ENCODE results near the gene RNF125. TPM values are rescaled to one million over a fixed set of nuclear protein-coding genes. Genes with fewer than 3 reads are reported as not detected.
A peak's percentile ranks its signal among the peaks of the same experiment; 100 is the strongest.

The RNF125 gene
- total and polyA plus RNA-seq, 9 of the 15 experiments (the other 6 are each of a cell fraction or from before 2014, with no cell fraction given) = 0.01 to 0.29 (median 0.07) TPM; not detected in 1

DNA sequence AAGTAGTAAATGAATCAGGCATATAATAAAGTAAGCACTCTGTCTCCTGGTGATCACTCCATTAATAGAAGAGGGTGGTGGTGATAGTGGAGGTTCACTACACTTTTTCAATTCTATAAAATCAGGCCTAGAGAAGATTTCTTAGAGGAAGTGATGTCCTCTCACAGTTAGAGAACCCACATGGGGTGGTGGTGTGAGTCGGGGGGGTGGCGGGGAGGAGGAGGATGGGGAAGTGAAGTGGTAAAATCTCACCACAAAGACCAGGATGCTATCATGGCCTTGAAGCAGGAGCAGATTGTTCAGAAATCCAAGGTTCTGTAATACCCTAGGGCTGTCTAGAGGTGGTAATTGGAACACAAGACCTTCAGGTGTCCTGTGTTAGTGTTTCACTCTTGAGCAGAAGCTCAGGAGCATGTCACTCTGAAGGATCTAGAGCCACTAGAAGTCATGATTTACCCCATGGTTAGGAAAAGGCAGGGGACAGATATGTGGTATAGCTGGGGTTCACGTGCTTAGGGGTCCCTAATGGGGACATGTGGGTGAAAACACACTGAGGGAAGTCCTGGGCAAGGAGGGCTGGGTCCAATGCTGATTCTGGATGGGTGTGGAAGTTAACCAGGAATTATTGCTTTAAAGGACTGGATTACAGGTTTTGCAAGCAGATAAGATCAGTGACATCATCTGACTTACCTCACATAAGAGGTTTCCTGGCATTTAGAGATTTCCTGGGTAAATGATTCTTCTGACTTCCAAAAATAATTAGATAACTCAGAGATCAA, 31.0 kb downstream of the RNF125 start (continued):
- TF ChIP-seq NEUROD1 (IDR thresholded peaks at IDR 0.05; ENCODE audit: borderline replicate concordance, low read depth, low read length, partially characterized antibody) (no peak), NCOA1 (IDR thresholded peaks at IDR 0.05; ENCODE audit: low read depth) (no peak), GATA2 (CRISPR knock-in tag; IDR thresholded peaks at IDR 0.05) (no peak)

DNA sequence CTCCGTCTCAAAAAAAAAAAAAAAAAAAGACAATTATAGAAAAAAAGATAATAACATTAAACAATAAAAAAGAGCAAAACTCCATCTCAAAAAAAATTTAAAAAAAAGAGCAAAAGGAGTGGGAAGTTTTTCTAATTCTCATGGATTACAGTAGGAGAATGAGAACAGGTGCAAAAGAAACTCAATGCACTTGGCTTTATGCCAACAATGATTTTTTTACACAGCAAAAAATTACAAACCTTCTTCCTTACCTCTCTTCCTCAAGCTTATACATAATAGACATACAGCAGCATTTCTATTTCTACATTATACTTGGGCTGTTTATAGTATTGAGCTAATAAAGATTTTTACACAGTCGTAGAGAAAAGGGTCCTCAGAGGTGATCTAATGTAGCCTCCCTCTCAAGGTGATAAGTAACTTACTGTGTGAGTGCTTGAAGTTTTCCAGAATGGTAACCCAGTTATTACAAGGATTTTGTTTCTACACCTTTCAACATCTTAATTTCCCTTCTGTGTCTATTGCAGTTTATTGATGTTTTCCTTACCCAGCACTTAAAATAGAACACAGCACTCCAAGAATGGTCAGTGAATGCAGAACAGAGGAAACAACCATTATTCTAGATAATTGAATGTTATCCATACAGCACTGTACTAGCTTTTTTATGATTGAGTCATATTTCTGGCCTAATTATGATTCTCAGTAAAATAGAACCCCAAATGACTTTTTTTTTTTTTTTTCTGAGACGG, 38.2 kb downstream of the RNF125 start:
- Histone ChIP-seq H4K20me1 (replicated peaks; ENCODE audit: control insufficient read depth, insufficient read depth, low read length) (no peaks in the 10 kb centered on the region), H3K27ac (ENCODE audit: extremely low read depth, low read depth, low read length) (no peak overlapping the region), H3K4me3 (no peak overlapping the region), H3K9ac (ENCODE audit: insufficient read depth in 1 of 2, low read depth in 2 of 2, low read length in 2 of 2) (no peak overlapping the region), H3K36me3 (ENCODE audit: control insufficient read depth, insufficient read depth, low read length) (no peaks in the 10 kb centered on the region), H2AFZ (ENCODE audit: low read depth, low read length) (no peak overlapping the region), H3K4me1 (replicated peaks in 1 of 2; ENCODE audit: control insufficient read depth in 2 of 2, insufficient read depth in 2 of 2, low read length in 2 of 2) (no peaks in the 10 kb centered on the region; a peak in 1 of 5 replicates), H3K79me2 (ENCODE audit: control insufficient read depth, insufficient read depth, low read length) (no peaks in the 10 kb centered on the region), H3K9me3 (replicated peaks; ENCODE audit: control insufficient read depth, insufficient read depth, low read depth, low read length) (no peaks in the 10 kb centered on the region), H3K27me3 (ENCODE audit: control insufficient read depth in 2 of 2, insufficient read depth in 2 of 2, low read length in 2 of 2) (peaks cover 9 to 15% of the 10 kb centered on the region in 2 experiments; a peak in 4 of 5 replicates), H3K9me1 (ENCODE audit: control insufficient read depth, insufficient read depth, low read length) (no peaks in the 10 kb centered on the region), H3K4me2 (ENCODE audit: insufficient read depth, low read length) (no peak overlapping the region)
- intact Hi-C loops (cut with micrococcal nuclease) (no loop called here), in situ Hi-C loops (cut with MboI) (no loop called here)
- WGBS (ENCODE audit: insufficient coverage, low coverage, missing lambda C conversion rate) = 9% methylated on average over 2 of the region's 3 CpGs
- ChIA-PET CTCF (ENCODE audit: low intra/inter-chr PET ratio) (no interaction called here), POLR2A (interaction anchor here (0.6 to 2.5 kb wide), 4 partner anchors 10 to 1482 kb away, joined by 3 to 7 read pairs (median 4); no protein-coding TSS in a partner anchor)
- FAIRE-seq (no peak), ATAC-seq (peak; percentile 35; the same call in 1 of the 3 replicates), DNase-seq (ENCODE audit: extremely low read depth in 1 of 4, low spot score in 3 of 4) (no peak)
- no TSS peak for BruUV-seq (replicated peaks)
- TF ChIP-seq ZNF224 (CRISPR knock-in tag; IDR thresholded peaks at IDR 0.05) = no peak
- TF ChIP-seq, protein P1, sequence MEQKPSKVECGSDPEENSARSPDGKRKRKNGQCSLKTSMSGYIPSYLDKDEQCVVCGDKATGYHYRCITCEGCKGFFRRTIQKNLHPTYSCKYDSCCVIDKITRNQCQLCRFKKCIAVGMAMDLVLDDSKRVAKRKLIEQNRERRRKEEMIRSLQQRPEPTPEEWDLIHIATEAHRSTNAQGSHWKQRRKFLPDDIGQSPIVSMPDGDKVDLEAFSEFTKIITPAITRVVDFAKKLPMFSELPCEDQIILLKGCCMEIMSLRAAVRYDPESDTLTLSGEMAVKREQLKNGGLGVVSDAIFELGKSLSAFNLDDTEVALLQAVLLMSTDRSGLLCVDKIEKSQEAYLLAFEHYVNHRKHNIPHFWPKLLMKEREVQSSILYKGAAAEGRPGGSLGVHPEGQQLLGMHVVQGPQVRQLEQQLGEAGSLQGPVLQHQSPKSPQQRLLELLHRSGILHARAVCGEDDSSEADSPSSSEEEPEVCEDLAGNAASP (IDR thresholded peaks at IDR 0.05) = no peak
- TF ChIP-seq, protein P2, sequence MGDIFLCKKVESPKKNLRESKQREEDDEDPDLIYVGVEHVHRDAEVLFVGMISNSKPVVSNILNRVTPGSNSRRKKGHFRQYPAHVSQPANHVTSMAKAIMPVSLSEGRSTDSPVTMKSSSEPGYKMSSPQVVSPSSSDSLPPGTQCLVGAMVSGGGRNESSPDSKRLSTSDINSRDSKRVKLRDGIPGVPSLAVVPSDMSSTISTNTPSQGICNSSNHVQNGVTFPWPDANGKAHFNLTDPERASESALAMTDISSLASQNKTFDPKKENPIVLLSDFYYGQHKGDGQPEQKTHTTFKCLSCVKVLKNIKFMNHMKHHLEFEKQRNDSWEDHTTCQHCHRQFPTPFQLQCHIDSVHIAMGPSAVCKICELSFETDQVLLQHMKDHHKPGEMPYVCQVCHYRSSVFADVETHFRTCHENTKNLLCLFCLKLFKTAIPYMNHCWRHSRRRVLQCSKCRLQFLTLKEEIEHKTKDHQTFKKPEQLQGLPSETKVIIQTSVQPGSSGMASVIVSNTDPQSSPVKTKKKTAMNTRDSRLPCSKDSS (IDR thresholded peaks at IDR 0.05; ENCODE audit: low read depth, partially characterized antibody) = no peak
- TF ChIP-seq ZNF384 (IDR thresholded peaks at IDR 0.05; ENCODE audit: low read depth, low read length) = no peak
- TF ChIP-seq, protein P3, sequence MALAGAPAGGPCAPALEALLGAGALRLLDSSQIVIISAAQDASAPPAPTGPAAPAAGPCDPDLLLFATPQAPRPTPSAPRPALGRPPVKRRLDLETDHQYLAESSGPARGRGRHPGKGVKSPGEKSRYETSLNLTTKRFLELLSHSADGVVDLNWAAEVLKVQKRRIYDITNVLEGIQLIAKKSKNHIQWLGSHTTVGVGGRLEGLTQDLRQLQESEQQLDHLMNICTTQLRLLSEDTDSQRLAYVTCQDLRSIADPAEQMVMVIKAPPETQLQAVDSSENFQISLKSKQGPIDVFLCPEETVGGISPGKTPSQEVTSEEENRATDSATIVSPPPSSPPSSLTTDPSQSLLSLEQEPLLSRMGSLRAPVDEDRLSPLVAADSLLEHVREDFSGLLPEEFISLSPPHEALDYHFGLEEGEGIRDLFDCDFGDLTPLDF (CRISPR knock-in tag; IDR thresholded peaks at IDR 0.05) = no peak
- no peak for TF ChIP-seq EZH2 (IDR thresholded peaks at IDR 0.05; ENCODE audit: borderline replicate concordance, low read depth, low read length)
- TF ChIP-seq RCOR1 (IDR thresholded peaks at IDR 0.05; ENCODE audit: borderline replicate concordance in 1 of 2, low read depth in 2 of 2, low read length in 2 of 2) = no peak
- TF ChIP-seq SRF (CRISPR knock-in tag; IDR thresholded peaks at IDR 0.05) = no peak
- TF ChIP-seq JUNB (CRISPR knock-in tag; conservative IDR thresholded peaks at IDR 0.05) = no peak
- no peak for TF ChIP-seq BDP1 (IDR thresholded peaks at IDR 0.05; ENCODE audit: insufficient read depth, insufficient read length)
- no peak for TF ChIP-seq ZNF175 (CRISPR knock-in tag; IDR thresholded peaks at IDR 0.05; ENCODE audit: low read depth)
- TF ChIP-seq NFIX (CRISPR knock-in tag; IDR thresholded peaks at IDR 0.05; ENCODE audit: low read depth) = peak; percentile 84
